ENCODE results near the gene GPR153.

Gene GPR153

DNA sequence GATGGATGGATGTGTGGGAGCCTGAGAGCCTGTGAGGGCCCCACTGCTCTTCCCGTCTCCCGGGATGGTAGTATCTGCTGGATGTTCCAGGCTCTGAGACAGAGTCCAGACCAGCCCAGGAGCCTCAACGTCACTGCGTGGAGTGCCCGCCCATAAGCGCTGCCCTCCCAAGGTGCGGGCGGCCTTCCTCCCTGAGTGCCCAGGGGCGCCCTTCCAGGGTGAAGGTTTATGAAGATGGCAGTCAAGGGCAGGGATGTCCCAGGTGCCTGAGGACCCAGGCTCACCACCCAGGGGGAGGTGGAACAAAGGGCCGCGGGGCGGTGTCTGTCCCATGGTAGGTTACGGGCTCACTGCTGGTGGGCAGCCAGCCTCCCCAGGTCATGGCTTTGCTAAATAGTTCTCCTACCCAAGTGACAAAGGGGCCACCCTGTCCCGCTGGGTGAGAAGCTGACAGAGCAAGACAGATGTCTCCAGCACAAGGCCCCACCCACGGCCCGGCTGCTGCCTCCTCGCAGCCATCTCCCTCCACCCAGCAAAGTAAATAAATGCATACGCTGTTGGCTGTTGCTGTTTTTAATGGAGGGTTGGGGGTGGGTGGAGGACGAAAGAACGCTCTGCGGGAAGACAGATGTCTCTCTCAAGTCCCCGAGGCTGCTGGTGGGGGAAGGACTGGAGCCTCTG is 9.0 kb upstream of the GPR153 start:
- no peak for DNase-seq (ENCODE audit: low read depth in 2 of 2)

DNA sequence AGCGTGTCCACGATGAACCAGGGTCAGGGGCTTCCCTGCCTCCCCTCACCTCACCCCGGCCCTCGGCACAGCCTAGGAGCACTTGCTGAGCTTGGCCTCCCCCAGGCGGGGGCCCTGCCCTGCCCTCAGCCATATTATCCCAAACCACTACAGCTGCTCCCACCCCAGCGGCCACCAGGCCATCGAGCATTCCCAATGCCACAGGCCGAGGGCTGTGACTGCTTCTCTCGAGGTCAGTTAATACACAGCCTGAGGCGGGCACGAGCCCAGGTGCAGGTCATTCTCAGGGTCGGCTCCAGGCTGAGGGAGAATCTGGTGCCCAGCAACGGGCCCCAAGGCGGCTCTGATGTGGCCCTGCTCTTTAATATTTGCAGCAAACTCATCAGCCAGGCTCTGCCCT is 8.4 kb upstream of the GPR153 start:
- DNase-seq (ENCODE audit: low read depth in 2 of 2) = no peak

DNA sequence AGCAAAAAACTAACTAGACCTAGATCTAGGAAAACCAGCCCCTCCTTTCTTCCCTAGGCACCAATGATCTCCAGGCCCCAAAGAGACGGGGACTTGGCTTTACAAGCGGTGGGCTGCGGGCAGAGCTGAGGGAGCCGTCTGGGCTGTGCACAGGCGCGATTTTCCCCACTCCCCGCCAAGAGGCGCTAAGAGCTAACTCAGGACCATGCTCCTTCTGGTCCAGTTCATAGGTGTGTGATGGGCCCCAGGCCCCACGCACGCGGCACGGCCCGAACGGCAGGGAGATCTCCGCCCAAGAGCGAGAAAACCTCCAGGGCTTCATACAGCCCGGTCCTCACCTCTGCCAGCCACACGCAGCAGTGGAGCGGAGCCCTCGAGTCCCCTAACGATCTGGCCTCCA is 7.5 kb upstream of the GPR153 start:
- DNase-seq (ENCODE audit: low read depth in 2 of 2) = no peak

DNA sequence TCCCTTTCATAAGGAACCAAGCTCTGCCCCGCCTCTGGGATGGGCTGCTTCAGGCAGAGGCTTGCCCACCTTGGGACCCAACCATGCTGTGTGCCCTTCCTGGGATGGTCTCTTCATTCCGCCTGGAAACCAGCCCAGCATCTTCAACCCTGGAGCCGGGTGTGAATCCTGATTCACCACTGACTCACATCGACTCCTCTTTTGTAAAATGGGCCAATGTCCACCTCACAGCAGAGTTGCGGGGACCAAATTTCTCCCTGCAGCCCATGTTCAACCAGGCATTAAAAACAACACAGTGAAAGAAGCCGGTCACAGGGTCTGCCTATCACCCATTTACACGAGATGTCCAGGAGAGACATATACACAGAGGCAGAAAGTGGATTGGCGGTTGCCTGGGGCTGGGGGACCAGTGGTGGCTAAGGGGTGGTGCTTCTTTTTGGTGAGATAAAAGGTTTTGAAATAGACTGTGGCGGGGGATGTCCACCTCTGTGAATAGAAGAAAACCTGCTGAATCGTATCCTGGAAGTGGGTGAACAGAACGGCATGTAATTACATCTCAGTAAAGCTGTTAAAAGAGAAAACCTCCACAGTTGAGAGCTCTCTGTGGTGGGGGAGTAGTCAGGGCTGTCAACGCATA is 6.9 kb upstream of the GPR153 start:
- no peak for DNase-seq (ENCODE audit: low read depth in 2 of 2)

DNA sequence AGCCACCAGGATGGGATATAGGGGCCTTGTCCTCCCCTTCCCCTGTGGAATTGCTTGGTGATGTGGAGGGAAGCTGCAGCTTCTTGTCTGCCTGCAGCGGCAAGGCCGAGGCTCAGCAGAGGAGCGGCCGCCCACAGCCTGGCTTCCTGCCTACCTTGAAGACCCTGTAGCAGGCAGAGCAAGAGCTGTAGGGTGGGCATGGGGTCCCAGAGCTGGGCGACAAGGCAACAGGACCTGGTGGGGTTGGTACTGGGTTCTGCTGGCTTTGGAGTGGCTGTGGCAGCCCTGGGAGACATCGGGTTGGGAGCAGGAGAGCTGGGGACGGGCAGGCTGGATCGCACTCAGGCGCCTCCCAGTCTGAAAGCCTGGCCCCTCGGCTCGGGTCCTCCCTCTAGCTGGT is 5.7 kb upstream of the GPR153 start:
- DNase-seq (ENCODE audit: low read depth in 2 of 2) = no peak

DNA sequence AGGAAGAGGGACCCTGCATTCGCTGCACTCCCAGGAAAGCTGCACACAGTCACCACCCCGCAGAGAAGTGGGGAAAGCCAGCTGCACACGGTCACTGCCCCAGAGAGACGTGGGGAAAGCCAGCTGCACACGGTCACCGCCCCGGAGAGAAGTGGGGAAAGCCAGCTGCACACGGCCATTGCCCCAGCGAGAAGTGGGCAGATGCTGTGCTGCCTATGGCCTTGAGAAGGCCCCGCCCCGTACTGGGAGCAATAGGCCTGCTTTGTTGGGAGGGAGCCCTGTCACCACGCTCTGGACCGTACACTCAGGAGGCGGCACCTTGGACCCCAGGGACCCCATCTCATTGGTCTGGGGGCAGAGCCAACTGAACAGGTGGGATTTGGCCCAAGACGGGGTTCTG is 4.3 kb upstream of the GPR153 start:
- no peak for DNase-seq (ENCODE audit: low read depth in 2 of 2)

DNA sequence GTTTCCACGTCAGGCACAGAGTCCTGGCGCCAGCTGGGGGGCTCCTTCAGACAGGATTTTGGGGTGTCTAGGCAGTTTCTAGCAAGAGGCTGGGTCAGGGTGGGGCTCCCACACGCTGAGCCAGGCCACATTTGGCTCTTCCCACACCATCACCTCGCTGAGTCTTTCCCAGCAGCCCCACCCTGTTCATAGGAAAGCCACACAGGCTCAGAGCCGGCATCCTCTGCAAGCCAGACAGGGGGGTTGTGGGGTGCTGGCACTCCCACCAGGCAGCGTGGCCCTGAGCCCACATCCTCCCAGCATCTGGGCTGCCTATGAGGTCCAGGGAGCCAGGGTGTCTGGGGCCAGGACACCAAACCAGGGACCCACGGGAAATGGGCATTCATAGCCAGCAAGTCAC is 2.8 kb upstream of the GPR153 start:
- DNase-seq (ENCODE audit: low read depth in 2 of 2) = no peak

DNA sequence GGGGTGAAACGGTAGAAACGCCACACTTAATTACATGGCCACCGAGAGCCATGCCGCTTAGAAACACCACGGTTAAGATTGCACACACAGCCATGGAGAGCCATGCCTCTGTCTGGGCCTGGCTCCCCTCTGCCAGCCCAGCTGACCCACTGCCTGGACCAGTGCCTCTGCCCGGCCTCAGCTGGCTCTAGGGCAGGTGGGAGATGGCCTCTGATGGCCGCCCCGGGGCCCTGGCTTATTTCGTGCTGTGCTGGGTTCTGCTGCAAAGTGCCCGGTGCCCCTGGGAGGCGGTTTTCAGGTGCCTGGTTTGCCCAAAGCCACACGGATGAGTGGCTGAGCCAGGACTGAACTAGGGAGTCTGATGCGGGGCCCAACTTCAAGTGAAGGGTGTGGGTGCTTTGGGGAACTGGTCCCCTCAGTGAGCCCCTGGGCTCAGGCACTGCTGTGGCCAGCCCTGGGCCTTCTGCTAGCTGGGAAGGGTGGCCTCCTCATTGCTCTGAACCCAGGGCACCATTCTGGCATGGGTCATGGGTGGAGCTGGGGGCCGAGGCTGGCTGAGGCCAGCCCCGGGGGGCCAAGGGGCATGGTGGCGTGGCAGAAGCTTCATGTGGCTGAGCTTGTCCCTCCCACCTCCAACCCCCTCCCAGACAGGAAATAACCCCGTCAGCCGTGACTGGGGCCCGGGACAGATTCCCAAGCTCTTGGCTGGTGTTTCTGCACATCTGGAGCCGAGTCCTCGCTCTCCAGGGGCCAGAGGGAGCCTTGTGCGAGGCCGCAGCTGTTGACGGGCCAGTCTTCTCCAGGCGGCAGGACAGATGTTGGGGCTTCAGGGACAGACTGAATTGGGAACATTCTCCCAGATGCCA is 1.9 kb upstream of the GPR153 start:
- no peak for DNase-seq (ENCODE audit: low read depth in 2 of 2)

DNA sequence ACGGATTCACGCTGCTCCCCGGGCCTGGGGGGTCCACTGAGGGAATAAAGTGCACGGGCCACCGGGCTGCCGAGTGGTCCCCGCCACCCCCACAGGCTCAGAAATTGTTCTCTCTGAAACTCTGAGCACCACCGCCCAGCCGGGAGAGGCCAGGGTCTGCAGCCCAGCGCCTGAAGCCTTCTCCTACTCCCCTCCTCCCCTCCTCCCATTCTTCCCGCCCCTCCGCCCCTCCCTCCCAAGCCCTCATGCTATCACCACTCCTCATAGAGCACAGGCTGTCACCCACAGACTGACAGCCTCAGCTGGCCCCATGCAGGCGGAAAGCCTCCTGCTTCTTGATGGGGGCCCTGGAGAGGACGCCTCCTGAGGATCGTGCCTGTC is 707 bp upstream of the GPR153 start:
- DNase-seq (ENCODE audit: low read depth in 2 of 2) = no peak

DNA sequence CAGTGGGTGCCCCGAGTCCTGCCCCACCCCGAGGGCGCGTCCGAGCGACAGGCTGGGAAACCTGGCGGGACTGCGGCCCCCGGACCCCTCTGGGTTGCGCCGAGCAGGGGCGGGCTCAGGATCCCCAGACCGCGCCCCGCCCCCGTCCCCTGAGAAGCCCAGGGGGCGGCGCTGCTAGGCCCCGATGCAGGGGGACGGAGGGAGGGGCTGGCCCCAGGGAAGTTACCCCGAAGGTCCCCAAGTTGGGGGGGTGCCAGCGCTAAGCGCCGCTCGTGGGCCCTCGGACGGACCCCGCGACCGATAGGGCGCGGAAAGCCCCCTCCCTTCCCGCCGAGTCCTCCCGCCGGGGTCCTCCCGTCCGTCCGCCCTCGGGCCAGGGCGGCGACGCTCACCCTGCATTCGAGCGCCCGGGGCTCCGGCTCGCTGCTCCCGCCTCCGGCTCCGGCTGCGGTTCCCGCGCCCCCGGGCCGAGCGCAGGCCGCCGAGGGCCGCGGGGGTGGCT is 414 bp downstream of the GPR153 start:
- no peak for DNase-seq (ENCODE audit: low read depth in 2 of 2)

DNA sequence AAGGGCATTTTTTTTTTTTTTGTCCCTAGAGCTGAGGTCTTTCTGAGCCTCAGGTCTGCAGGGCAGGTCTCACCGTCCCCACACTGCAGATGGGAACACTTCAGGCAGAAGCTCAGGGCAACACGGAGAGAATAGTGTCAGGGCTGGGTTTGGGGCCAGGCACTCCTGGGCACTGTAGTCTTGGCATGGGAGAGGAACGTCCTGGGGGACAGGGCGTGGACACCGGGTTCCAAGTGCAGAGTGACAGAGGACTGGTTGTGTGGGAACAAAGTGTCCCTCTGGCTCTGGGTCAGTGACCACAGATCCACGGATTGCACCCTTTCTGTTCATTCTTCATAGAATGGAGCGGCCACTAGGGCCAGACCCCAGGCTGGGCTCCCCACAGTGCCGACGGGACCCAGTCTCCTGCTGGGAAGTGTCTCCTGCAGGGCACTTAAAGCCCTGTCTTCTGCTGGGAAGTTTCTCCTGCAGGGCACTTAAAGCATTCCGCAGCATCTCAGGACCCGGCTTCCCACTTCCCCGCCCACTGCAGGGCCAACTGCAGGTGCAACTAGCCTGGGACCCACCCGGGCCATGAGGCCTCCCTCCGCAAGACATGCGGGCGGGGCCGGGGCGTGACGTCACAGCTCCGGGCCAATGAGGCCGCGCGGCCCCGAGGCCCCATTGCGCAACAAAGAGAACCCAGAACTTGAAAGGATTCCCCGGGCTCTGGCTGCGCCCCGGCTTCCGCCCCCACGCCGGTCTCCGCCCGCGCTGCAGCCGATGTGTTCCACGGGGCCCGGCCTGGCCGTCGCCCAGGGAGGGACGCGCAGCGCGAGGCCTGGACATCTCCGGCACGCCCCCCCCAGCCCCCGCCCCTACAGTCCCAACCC is 1.2 kb downstream of the GPR153 start:
- DNase-seq (ENCODE audit: low read depth in 2 of 2) = peak; percentile 69 to 72

DNA sequence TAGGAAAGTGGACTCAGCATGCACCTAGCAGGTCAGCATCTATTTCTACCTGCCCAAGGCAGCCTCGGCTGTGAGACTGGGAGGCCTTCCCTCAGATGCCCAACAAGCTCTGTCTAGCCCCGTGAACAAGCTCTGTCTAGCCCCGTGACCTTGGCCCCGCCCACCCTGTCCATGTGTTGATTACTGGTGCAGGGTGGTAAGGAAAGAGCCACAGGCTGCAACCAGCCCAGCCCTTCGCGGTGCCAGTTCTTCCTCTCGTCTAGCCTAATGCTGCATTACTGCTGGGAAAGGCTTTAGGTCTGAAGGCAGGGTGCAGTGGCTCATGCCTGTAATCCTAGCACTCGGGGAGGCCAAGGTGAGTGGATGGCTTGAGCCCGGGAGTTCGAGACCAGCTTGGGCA is 2.2 kb downstream of the GPR153 start:
- DNase-seq (ENCODE audit: low read depth in 2 of 2) = no peak

DNA sequence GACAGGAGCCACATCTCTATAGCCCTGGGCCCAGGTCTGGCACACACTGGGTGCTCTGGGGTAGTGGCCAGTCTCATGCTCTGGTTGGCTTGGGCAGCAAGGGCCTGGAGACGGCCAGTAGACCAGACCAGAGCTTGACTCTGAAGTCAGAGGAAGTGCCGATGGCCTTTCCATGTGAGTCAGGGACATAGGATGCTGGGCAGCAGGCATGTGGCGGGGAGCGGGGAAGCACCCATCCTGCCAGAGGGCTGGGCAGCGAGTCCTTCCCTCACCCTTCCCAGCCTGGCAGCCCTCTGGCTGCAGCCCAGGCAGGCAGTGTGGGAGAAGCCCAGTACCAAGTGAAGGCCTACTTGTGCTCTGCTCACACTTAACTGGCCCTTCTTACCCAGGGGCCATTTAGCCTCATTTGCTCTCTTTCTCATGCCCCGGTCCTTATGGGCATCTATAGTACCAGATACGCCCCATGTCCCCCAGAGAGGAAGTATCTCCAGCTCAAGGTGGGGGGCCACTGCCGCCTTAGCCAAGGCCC is 3.3 kb downstream of the GPR153 start:
- no peak for DNase-seq (ENCODE audit: low read depth in 2 of 2)

DNA sequence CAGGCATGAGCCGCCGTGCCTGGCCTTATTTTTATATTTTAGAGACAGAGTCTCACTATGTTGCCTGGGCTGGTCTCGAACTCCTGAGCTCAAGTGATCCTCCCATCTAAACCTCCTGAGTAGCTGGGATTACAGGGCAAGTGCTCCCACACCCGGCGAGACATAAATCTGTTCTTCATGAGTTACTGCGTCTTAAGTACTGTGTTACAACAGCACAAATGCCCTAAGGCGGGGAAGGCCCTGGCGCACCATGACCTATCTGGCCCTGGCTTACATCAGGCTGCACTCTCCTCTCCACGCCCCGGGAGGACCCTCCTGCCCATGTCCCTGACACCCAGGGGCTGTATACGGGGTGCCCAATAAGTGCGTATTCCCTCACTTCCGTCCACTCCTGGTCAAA is 4.3 kb downstream of the GPR153 start:
- no peak for DNase-seq (ENCODE audit: low read depth in 2 of 2)

DNA sequence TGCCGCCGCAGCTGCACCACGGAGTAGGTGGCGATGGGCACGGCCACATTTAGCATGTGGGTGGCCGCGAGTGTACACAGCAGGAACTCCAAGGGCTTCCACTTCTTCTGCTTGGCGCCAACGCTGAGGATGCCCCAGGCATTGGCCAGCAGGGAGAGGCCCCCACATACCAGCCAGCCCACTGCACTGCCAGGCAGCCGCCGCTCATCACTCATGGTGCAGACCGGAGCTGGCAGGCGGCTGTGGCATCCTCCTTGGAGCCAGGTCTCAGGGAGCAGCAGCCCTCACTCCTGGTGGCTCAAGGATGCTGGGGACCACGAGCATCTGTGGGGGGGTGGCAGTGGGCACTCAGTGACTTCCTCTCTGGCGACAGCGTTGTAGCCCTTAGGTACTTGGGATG is 6.2 kb downstream of the GPR153 start:
- no peak for DNase-seq (ENCODE audit: low read depth in 2 of 2)

DNA sequence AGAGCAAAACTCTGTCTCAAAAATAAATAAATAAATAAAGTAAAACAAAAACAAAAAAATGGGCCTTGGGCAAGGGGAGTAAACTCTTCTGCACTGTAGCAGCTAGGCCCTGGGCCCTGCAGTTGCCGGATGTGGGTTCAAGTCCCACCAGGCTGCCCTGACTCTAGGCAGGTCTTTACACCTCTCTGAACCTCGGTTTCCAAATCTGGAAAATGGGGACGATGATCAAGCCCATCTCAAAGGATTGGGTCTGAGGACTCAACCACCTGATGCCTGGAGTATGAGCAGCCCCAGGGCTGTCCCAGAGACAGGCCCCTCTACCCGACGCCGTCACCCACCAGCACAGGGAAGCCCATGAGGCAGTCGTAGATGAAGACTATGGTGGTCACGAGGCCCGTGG is 7.5 kb downstream of the GPR153 start:
- no peak for DNase-seq (ENCODE audit: low read depth in 2 of 2)

DNA sequence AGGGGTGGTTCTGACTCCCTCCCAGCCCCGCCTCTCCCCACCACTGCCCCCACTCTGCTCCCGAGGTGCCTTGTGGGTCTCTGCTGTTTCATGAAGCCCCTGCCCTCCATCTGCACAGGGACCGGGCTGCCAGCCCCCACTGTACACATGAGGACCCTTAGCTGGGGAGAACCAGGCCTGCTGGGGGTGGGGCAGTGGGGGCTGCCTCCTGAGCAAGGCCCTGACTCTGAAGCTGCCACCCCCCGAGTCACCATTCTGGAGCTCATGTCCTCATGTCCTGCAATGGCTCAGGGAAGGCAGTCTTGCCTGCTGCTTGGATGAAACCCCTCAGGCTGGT is 8.6 kb downstream of the GPR153 start:
- DNase-seq (ENCODE audit: low read depth in 2 of 2) = no peak

DNA sequence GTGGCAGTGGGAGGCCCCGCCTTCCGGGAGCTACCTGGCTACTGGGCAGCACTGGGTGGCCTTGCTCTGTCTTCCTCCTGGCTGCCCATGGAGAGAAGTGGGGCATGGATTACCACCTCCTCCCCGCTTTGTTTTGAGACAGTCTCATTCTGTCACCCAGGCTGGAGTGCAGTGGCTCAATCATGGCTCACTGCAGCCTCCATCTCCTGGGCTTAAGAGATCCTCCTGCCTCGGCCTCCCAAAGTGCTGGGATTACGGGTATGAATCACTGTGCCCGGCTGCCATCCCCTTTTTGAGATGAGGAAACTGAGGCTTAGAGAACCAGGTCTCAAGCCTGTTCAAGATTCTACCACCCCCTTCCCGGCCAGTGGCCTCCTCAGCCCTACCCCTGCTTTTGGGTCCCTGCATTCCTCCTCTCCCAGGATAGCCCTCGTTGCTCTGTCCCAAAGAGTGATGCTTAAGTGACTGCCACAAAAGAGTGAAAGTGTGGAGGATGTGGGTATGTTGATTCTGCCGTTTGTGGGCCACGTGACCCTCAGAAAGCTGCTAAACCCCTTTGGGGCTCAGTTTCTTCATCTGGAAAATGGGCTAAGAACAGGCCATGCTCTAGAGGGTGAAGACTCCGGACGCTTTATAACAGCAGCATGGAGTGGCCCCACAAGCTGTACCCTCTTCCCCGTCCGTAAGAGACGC is 9.1 kb downstream of the GPR153 start:
- no peak for DNase-seq (ENCODE audit: low read depth in 2 of 2)

DNA sequence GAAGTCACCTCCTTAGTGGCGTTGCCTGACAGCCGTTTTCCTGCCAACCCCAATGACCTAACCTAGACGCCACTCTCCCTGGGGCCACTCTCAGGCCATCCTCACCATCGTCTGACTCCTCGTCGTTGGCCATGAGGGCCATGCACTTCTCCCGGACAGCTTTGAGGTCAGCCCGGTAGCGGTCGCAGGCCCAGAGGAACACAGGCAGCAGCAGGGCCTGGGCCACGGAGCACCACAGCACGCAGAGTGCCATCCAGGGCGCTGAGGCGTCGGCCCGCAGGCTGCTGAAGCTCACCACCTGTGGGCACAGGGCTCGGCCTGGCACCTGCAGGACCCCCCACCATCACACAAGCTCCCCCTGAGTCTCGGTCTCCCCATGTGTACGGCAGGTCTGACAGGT is 9.7 kb downstream of the GPR153 start:
- no peak for DNase-seq (ENCODE audit: low read depth in 2 of 2)

DNA sequence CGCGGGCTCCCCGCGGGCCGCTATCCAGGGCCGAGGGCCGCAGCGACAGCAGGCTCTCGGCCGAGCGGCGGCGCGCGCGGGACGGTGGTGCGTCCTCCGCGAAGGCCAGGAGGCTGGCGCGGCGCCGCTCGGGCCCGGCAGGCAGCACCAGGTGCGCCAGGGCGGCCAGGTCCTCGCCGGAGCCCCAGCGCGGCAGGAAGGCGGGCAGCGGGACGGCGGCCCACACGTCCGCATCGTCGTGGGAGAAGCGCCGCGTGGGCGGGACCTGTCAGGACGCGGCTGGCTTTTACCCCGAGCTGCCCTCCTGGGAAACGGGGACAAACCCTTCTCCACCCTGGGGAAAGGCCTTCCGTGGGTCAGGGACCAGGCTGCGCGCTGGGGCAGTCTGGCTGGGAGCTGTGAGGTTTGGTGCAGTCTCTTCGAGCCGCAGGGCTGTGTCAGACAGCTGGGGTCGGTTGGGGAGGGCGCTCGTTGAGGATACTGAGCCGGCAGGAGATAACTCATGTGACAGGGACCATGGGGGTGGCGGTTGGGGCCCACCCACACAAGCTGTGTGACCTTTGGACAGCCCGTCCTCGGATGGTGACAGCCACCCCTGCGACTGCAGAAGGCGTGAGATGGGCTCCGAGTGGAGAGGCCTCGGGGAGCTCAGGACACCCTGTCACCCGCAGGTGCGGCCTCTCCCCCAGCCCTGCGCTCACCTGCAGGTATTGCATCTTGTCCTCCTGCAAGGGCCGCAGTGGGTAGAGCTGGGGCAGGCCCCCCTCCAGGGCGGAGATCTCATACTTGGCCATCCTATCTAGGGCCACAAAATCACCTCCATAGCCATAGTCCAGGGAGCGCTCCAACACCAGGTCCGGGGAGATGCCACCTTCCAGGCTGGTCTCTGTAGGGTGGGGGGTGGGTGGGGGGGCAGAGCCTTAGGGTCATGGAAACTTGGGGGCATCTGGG is 10.9 kb downstream of the GPR153 start:
- DNase-seq (ENCODE audit: low read depth in 2 of 2) = no peak
